ENCODE data around the gene LAGE3. TPM values are rescaled to one million over a fixed set of nuclear protein-coding genes. Genes with fewer than 3 reads are reported as not detected.

LAGE3 gene
- total and polyA plus RNA-seq, 2 experiments from 2014 or later, result 32.2 to 49.4 TPM

DNA sequence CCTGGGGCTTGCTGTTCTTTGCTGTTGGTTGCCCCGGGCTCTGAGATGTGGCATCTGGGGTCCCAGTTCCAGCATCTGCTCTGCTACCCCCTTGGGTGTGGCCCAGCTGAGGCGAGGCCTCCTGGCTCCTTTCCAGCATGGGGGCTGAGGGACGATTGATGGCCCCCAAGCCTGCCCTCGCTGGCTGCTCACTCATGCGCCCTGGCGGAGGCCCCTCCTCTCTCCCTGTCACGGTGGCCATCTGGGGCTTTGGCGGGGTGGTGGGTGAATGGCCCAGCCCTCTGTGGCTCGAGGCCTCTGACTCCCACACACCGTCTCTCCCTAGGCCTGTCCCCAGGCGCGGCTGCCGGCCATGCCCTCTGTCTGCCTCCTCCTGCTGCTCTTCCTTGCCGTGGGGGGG is 19.2 kb downstream of the LAGE3 start:
- no peak for DNase-seq (ENCODE audit: low spot score)
- TF ChIP-seq EZH2 (IDR thresholded peaks at IDR 0.05; ENCODE audit: borderline replicate concordance) (no peak), EZH2phosphoT487 (IDR thresholded peaks at IDR 0.05; ENCODE audit: low read depth, severe bottlenecking, unreplicated experiment) (no peak)
- TF ChIP-seq, protein P1, sequence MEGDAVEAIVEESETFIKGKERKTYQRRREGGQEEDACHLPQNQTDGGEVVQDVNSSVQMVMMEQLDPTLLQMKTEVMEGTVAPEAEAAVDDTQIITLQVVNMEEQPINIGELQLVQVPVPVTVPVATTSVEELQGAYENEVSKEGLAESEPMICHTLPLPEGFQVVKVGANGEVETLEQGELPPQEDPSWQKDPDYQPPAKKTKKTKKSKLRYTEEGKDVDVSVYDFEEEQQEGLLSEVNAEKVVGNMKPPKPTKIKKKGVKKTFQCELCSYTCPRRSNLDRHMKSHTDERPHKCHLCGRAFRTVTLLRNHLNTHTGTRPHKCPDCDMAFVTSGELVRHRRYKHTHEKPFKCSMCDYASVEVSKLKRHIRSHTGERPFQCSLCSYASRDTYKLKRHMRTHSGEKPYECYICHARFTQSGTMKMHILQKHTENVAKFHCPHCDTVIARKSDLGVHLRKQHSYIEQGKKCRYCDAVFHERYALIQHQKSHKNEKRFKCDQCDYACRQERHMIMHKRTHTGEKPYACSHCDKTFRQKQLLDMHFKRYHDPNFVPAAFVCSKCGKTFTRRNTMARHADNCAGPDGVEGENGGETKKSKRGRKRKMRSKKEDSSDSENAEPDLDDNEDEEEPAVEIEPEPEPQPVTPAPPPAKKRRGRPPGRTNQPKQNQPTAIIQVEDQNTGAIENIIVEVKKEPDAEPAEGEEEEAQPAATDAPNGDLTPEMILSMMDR (IDR thresholded peaks at IDR 0.05; ENCODE audit: poor library complexity), result no peak
- no peaks in the 10 kb centered on the region for H3K27me3 ChIP-seq
- H3K9me2 ChIP-seq (replicated peaks; ENCODE audit: insufficient read depth), result no peaks in the 10 kb centered on the region
- WGBS (ENCODE audit: low lambda C conversion rate, missing lambda C conversion rate), result 67% methylated on average over 14 of the region's 14 CpGs
- H4K20me1 ChIP-seq (ENCODE audit: insufficient read depth, poor library complexity, severe bottlenecking), result no peaks in the 10 kb centered on the region
- no peak overlapping the region for H3K27ac ChIP-seq
- H3K4me3 ChIP-seq, result no peak overlapping the region
- H3K36me3 ChIP-seq (replicated peaks; ENCODE audit: insufficient read depth, low read depth), result no peaks in the 10 kb centered on the region
- peaks cover 23% of the 10 kb centered on the region for H3K79me2 ChIP-seq
- H3K4me2 ChIP-seq, result peak overlapping the region; percentile 83
- no peaks in the 10 kb centered on the region for H3K9me3 ChIP-seq (ENCODE audit: low read depth)
- no peak overlapping the region for H2AFZ ChIP-seq
- H3K4me1 ChIP-seq (ENCODE audit: insufficient read depth), result no peaks in the 10 kb centered on the region

DNA sequence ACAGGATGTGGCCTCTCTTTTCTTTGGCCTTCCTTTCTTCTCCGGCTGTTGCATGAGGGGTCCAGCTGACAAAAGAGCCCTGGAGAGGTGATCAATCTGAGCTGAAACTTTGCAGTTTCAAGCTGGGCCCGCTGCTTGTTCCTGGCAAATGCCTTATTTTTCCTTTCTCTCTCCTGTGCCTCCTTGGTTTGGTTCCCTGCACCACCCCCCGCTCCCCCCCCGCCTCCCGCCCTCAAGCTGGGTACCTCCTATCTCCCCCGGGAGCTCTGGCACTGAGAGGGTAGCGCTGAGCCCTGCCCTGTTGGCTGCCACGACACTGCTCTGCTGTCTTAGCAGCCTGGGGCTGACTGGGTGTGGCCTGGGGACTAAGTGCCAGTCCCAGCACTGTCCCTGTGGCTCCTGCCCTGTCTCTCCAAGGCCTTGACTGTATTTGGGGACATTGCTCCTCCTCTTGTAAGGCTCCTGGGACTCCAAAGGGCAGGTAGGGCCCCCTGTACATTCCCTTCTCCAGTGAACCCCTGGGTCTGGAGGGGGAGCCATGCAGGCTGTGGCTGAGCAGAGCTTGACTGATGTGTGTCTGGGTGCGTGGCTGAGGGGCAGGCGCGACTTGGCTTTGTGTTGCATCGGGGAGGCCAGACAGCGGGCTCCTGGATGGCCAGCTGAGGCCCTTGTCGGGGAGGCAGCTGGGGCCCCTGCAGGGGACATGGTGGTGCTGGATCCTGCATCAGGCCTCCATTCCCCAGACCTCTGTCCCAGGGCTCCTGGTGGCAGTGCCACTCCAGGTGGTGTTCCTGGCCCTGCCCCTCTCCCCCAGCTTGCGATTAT is 19.9 kb downstream of the LAGE3 start:
- Histone ChIP-seq H3K9me2 (replicated peaks; ENCODE audit: insufficient read depth) (no peaks in the 10 kb centered on the region), H3K9me3 (ENCODE audit: low read depth) (no peaks in the 10 kb centered on the region), H2AFZ (no peak overlapping the region), H3K4me3 (peak overlapping the region; percentile 52), H3K4me2 (peak overlapping the region; percentile 83), H3K27ac (peak overlapping the region; percentile 20), H3K27me3 (no peaks in the 10 kb centered on the region), H3K36me3 (replicated peaks; ENCODE audit: insufficient read depth, low read depth) (no peaks in the 10 kb centered on the region), H4K20me1 (ENCODE audit: insufficient read depth, poor library complexity, severe bottlenecking) (no peaks in the 10 kb centered on the region), H3K79me2 (peaks cover 23% of the 10 kb centered on the region), H3K4me1 (ENCODE audit: insufficient read depth) (no peaks in the 10 kb centered on the region)
- WGBS (ENCODE audit: low lambda C conversion rate, missing lambda C conversion rate), result 51% methylated on average over 11 of the region's 15 CpGs
- peak; percentile 44 for DNase-seq (ENCODE audit: low spot score)
- TF ChIP-seq, protein P1 (IDR thresholded peaks at IDR 0.05; ENCODE audit: poor library complexity), result no peak
- TF ChIP-seq EZH2phosphoT487 (IDR thresholded peaks at IDR 0.05; ENCODE audit: low read depth, severe bottlenecking, unreplicated experiment), result no peak
- no peak for TF ChIP-seq EZH2 (IDR thresholded peaks at IDR 0.05; ENCODE audit: borderline replicate concordance)

DNA sequence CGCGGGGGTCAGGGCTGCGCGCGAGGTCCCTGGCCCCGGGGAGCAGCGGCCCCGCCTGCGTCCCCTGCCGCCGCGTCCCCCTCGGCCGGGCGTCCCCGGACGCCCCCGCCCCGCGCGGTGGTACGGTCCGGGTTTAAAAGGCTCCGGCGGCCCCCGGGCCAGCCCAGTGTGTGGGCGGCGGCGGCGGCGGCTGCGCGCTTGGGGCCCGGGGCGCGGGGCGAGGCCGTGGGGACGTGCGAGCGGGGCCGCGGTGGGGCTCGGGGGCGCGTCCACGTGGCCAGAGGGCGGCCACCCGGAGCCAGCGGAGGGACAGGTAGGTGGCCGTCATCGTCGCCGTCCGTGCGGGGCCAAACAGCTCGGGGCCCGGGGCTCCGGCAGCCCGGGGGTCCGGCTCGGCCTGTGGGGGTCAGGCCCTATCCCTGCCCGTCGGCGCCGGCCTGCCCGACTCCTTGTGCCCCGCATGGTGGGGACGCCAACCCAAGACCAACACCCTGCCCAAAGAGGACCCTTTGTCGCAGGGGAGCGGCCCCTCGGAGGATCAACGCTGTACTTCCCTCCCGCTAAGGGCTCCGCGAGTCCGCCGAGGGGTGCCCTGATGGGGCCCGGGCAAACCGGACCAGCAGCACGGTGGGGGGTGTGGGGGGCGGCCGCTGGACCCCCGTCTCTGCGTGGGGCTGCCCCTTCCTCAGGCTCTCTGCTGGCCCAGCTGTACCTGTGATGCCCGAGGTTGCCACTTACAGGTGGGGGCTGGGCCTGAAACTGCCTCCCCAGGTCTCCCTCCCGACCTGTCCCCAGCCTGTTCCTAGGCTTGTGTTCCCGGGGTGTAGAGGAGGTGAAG is 20.7 kb downstream of the LAGE3 start, which contains the start of gene PLXNA3:
Gene PLXNA3 (plus strand): TSS at position 166 of the 838 bp plus-strand sequence. CDS start 1,903 bp downstream, outside the sequence.
- no peaks in the 10 kb centered on the region for H3K9me3 ChIP-seq (ENCODE audit: low read depth)
- H3K79me2 ChIP-seq, result peaks cover 23% of the 10 kb centered on the region
- WGBS (ENCODE audit: low lambda C conversion rate, missing lambda C conversion rate), result 38% methylated on average over 20 of the region's 88 CpGs
- no peaks in the 10 kb centered on the region for H3K27me3 ChIP-seq
- no peaks in the 10 kb centered on the region for H3K4me1 ChIP-seq (ENCODE audit: insufficient read depth)
- H3K4me2 ChIP-seq, result peak within 1 kb of the TSS; percentile 83
- no peaks in the 10 kb centered on the region for H4K20me1 ChIP-seq (ENCODE audit: insufficient read depth, poor library complexity, severe bottlenecking)
- no peaks in the 10 kb centered on the region for H3K36me3 ChIP-seq (replicated peaks; ENCODE audit: insufficient read depth, low read depth)
- H3K27ac ChIP-seq, result peak within 1 kb of the TSS; percentile 80
- no peaks in the 10 kb centered on the region for H3K9me2 ChIP-seq (replicated peaks; ENCODE audit: insufficient read depth)
- peak; percentile 74 for DNase-seq (ENCODE audit: low spot score)
- peak within 1 kb of the TSS; percentile 52 for H3K4me3 ChIP-seq
- TF ChIP-seq EZH2 (IDR thresholded peaks at IDR 0.05; ENCODE audit: borderline replicate concordance) (no peak), EZH2phosphoT487 (IDR thresholded peaks at IDR 0.05; ENCODE audit: low read depth, severe bottlenecking, unreplicated experiment) (no peak)
- TF ChIP-seq, protein P1 (IDR thresholded peaks at IDR 0.05; ENCODE audit: poor library complexity), result no peak
- H2AFZ ChIP-seq, result peak within 1 kb of the TSS; percentile 57

All from hepatocyte (in vitro differentiated cells).